ENCODE data around the gene CTNNA2. TPM values are rescaled to one million over a fixed set of nuclear protein-coding genes. Genes with fewer than 3 reads are reported as not detected.
A peak's percentile ranks its signal among the peaks of the same experiment; 100 is the strongest.

CTNNA2 gene
- total RNA-seq, 2 donors from 2014 or later = not detected

DNA sequence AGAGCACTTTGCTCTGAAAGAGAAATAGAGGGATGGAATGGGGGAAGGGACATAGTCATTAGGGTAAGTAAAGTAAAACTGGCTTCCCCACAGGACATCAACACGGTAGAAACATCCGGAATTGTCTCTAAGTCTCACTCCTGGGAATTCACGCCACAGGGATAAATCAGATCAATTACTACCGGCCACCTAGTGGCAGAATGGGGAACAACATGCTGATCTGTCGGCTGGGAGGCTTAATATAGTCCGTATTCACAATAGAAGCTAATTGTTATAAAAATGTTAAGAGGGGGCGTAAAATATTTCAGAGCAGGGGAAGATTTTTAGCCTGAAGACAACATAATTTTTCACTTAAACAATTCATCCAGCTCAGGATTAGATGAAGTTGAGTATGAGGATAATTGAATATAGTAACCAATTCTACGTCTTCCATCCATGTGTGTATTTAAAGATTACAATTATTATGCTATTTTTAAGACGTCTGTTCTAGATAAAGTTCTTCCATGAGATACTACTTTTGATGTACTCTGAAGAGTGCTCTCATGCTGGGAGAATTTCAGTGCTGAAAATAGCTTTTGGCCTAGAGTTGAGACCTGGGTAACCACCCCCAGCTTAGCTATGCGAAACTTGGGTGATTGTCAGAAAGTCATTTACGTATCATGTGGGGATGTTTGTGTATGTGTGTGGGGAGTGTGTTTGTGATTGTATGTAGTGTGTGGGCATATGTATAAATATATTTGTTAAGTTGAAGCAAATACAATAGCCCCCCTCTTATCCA, 726.0 kb downstream of the CTNNA2 start:
- no peaks in the 10 kb centered on the region for H3K36me3 ChIP-seq
- peaks cover 0 to 7% of the 10 kb centered on the region in 2 donors for H3K4me1 ChIP-seq
- H3K4me3 ChIP-seq = no peak overlapping the region
- peak overlapping the region in 1 of 2 donors; percentile 21 for H3K27ac ChIP-seq
- DNase-seq (ENCODE audit: low spot score) = no peak
- H3K9me3 ChIP-seq = no peaks in the 10 kb centered on the region
- TF ChIP-seq, protein P1, sequence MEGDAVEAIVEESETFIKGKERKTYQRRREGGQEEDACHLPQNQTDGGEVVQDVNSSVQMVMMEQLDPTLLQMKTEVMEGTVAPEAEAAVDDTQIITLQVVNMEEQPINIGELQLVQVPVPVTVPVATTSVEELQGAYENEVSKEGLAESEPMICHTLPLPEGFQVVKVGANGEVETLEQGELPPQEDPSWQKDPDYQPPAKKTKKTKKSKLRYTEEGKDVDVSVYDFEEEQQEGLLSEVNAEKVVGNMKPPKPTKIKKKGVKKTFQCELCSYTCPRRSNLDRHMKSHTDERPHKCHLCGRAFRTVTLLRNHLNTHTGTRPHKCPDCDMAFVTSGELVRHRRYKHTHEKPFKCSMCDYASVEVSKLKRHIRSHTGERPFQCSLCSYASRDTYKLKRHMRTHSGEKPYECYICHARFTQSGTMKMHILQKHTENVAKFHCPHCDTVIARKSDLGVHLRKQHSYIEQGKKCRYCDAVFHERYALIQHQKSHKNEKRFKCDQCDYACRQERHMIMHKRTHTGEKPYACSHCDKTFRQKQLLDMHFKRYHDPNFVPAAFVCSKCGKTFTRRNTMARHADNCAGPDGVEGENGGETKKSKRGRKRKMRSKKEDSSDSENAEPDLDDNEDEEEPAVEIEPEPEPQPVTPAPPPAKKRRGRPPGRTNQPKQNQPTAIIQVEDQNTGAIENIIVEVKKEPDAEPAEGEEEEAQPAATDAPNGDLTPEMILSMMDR (IDR thresholded peaks at IDR 0.05) = peak; percentile 45 to 80
- H3K27me3 ChIP-seq = no peaks in the 10 kb centered on the region

DNA sequence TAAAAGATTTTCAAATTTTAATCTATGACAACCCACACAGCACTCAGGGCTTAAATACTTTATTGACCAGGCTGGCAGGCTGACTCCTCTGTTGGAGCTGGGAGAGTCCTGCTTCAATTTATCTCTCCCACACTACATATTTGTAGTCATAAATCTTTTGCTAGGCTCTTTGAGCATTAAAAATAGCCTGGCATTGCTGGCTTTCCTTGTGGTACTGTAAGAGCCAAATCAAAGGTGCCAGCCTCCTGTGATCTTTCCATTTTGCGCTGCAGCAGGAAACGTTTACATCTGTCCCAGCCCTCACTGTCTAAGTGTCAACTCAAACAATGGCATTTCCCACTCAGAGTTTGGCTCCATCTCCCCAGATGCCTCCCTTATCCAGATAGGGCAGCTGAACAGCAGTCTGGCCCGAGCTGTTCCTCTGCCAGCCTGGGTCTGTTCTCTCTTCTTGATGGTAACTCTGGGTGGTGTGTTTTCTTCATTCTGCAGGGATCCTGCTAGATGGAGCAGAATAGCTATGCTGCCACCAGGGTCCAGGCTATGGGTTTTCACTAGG, 729.6 kb downstream of the CTNNA2 start:
- DNase-seq (ENCODE audit: low spot score) = no peak
- TF ChIP-seq, protein P1 (IDR thresholded peaks at IDR 0.05) = no peak
- Histone ChIP-seq H3K27me3 (no peaks in the 10 kb centered on the region), H3K4me3 (no peak overlapping the region), H3K4me1 (peaks cover 0 to 7% of the 10 kb centered on the region in 2 donors), H3K36me3 (no peaks in the 10 kb centered on the region), H3K27ac (peak overlapping the region in 1 of 2 donors; percentile 68), H3K9me3 (no peaks in the 10 kb centered on the region)

GRCh38 chr2:80244905-80245584, 732.2 kb downstream of the CTNNA2 start:
- Histone ChIP-seq H3K9me3 (no peaks in the 10 kb centered on the region), H3K27ac (no peak overlapping the region), H3K36me3 (no peaks in the 10 kb centered on the region), H3K4me1 (peaks cover 0 to 7% of the 10 kb centered on the region in 2 donors), H3K27me3 (no peaks in the 10 kb centered on the region), H3K4me3 (no peak overlapping the region)
- no peak for DNase-seq (ENCODE audit: low spot score)
- TF ChIP-seq, protein P1 (IDR thresholded peaks at IDR 0.05) = no peak

GRCh38 chr2:80246534-80246933, 733.7 kb downstream of the CTNNA2 start:
- no peaks in the 10 kb centered on the region for H3K9me3 ChIP-seq
- TF ChIP-seq, protein P1 (IDR thresholded peaks at IDR 0.05) = no peak
- no peak overlapping the region for H3K27ac ChIP-seq
- no peaks in the 10 kb centered on the region for H3K27me3 ChIP-seq
- no peak for DNase-seq (ENCODE audit: low spot score)
- no peaks in the 10 kb centered on the region for H3K36me3 ChIP-seq
- H3K4me1 ChIP-seq = peaks cover 0 to 6% of the 10 kb centered on the region in 2 donors
- no peak overlapping the region for H3K4me3 ChIP-seq

DNA sequence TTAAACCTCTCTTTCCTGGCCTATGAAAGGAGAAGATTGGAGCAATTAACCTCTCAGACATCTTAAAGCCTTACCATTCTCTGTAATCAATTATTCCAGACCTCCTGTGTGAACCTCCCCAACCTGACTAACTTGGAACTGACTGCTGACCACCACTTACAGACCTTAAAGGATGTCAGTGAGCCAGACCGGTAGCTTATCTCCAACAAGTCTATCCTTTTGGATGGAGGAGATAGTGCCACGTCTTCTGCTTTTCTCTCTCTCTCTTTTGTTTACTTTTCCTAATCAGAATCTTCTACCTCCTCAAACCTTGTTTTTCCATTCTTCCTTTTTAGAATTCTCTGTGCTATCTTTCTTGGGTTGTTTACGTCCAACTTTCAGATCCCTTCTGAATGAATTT, 734.5 kb downstream of the CTNNA2 start:
- Histone ChIP-seq H3K4me1 (no peaks in the 10 kb centered on the region), H3K9me3 (no peaks in the 10 kb centered on the region), H3K36me3 (no peaks in the 10 kb centered on the region), H3K4me3 (no peak overlapping the region), H3K27me3 (no peaks in the 10 kb centered on the region), H3K27ac (no peak overlapping the region)
- no peak for DNase-seq (ENCODE audit: low spot score)
- TF ChIP-seq, protein P1 (IDR thresholded peaks at IDR 0.05) = no peak

Measured in right atrium auricular region (tissue), 2 donors.